ENCODE results near the gene PDLIM1. TPM values are rescaled to one million over a fixed set of nuclear protein-coding genes. Genes with fewer than 3 reads are reported as not detected.

PDLIM1 gene
- total RNA-seq, 1 experiment from 2014 or later: 98.1 TPM

- Mint-ChIP-seq H3K36me3 (ENCODE audit: insufficient read depth, unreplicated experiment) (no peaks in the 10 kb centered on the region), H3K27ac (ENCODE audit: low read depth, unreplicated experiment) (peak overlapping the region; percentile 46), H3K9me3 (ENCODE audit: unreplicated experiment) (no peaks in the 10 kb centered on the region), H3K4me1 (ENCODE audit: insufficient read depth, unreplicated experiment) (peaks cover 18% of the 10 kb centered on the region), H3K4me3 (ENCODE audit: unreplicated experiment) (peak overlapping the region; percentile 87), H3K27me3 (ENCODE audit: insufficient read depth, unreplicated experiment) (no peaks in the 10 kb centered on the region)
- peak; percentile 49 for DNase-seq (ENCODE audit: unreplicated experiment)
- no peak for TF ChIP-seq CTCF (IDR thresholded peaks at IDR 0.05; ENCODE audit: unreplicated experiment)
- POLR2A ChIA-PET: interaction anchor here (0.6 to 2.9 kb wide), 11 partner anchors 10 to 554 kb away, joined by 3 to 49 read pairs (median 4); no protein-coding TSS in a partner anchor
- CTCF ChIA-PET: interaction anchor here (0.5 to 2.7 kb wide), 13 partner anchors 11 to 75 kb away, joined by 3 to 31 read pairs (median 4); no protein-coding TSS in a partner anchor
- intact Hi-C loops (cut with micrococcal nuclease): no loop called here
- no TSS peak for BruUV-seq (replicated peaks)
Measured at GRCh38 chr10:95289003-95289920, 1.5 kb downstream of the PDLIM1 start.

GRCh38 chr10:95288303-95288702, 2.5 kb downstream of the PDLIM1 start:
- no peaks in the 10 kb centered on the region for H3K9me3 Mint-ChIP-seq (ENCODE audit: unreplicated experiment)
- POLR2A ChIA-PET: interaction anchor here (0.6 to 2.9 kb wide), 7 partner anchors 9 to 304 kb away, joined by 3 to 49 read pairs (median 5); no protein-coding TSS in a partner anchor
- no peaks in the 10 kb centered on the region for H3K36me3 Mint-ChIP-seq (ENCODE audit: insufficient read depth, unreplicated experiment)
- peaks cover 18% of the 10 kb centered on the region for H3K4me1 Mint-ChIP-seq (ENCODE audit: insufficient read depth, unreplicated experiment)
- intact Hi-C loops (cut with micrococcal nuclease): no loop called here
- DNase-seq (ENCODE audit: unreplicated experiment): no peak
- TF ChIP-seq CTCF (IDR thresholded peaks at IDR 0.05; ENCODE audit: unreplicated experiment): no peak
- H3K27me3 Mint-ChIP-seq (ENCODE audit: insufficient read depth, unreplicated experiment): no peaks in the 10 kb centered on the region
- CTCF ChIA-PET: interaction anchor here (0.6 to 2.7 kb wide), 10 partner anchors 10 to 87 kb away, joined by 3 to 31 read pairs (median 6); no protein-coding TSS in a partner anchor
- peak overlapping the region; percentile 87 for H3K4me3 Mint-ChIP-seq (ENCODE audit: unreplicated experiment)
- H3K27ac Mint-ChIP-seq (ENCODE audit: low read depth, unreplicated experiment): peak overlapping the region; percentile 31
- BruUV-seq (replicated peaks): no TSS peak

DNA sequence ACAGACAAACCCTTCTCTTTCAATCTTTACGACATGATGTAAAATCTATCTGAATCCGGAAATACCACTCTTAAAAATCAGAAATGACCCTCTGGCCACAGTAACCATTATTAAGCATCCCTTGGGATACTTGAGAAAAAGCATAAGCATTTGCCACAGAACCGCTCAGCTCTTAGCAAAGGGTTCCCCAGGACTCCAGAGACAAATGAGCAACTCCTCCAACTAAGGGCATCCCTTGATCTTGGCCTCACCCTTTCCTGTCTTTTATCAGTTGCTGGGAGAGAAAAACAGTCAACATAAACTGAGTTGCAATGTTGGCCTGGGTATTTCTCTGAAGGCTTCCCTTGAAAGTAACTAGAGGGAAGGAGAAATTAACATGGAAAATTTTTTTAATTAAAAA, 3.5 kb downstream of the PDLIM1 start:
- Mint-ChIP-seq H3K36me3 (ENCODE audit: insufficient read depth, unreplicated experiment) (no peaks in the 10 kb centered on the region), H3K27ac (ENCODE audit: low read depth, unreplicated experiment) (no peak overlapping the region), H3K4me3 (ENCODE audit: unreplicated experiment) (no peak overlapping the region), H3K9me3 (ENCODE audit: unreplicated experiment) (no peaks in the 10 kb centered on the region), H3K4me1 (ENCODE audit: insufficient read depth, unreplicated experiment) (peaks cover 18% of the 10 kb centered on the region), H3K27me3 (ENCODE audit: insufficient read depth, unreplicated experiment) (no peaks in the 10 kb centered on the region)
- CTCF ChIA-PET: interaction anchor here (1.8 to 2.7 kb wide), 3 partner anchors 9 to 45 kb away, joined by 6 to 31 read pairs (median 9); no protein-coding TSS in a partner anchor
- TF ChIP-seq CTCF (IDR thresholded peaks at IDR 0.05; ENCODE audit: unreplicated experiment): no peak
- intact Hi-C loops (cut with micrococcal nuclease): no loop called here
- no peak for DNase-seq (ENCODE audit: unreplicated experiment)
- BruUV-seq (replicated peaks): no TSS peak
- POLR2A ChIA-PET: interaction anchor here (1.3 to 2.9 kb wide), 4 partner anchors 8 to 39 kb away, joined by 4 to 49 read pairs (median 12); no protein-coding TSS in a partner anchor

DNA sequence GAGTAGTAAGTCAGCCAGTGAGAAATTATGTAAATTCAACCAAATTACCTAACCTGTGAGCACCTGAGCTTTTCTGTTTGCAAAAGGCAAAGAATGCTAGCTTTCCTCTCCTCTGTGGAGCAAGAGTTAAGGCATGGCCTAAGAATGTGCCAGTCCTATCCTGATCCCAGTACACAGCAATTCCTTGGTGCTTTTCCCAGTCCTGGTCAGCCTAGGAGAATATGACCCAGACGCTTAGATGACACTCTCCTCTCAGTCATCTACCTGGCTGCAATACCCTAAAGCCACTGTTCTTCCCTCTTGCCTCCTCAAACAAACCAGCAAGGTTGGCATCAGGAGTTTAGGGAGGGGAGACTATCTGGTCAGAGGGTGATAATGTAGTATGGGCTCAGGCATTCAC, 4.1 kb downstream of the PDLIM1 start:
- Mint-ChIP-seq H3K4me3 (ENCODE audit: unreplicated experiment) (no peak overlapping the region), H3K4me1 (ENCODE audit: insufficient read depth, unreplicated experiment) (peaks cover 22% of the 10 kb centered on the region), H3K27me3 (ENCODE audit: insufficient read depth, unreplicated experiment) (no peaks in the 10 kb centered on the region), H3K27ac (ENCODE audit: low read depth, unreplicated experiment) (no peak overlapping the region), H3K9me3 (ENCODE audit: unreplicated experiment) (no peaks in the 10 kb centered on the region), H3K36me3 (ENCODE audit: insufficient read depth, unreplicated experiment) (no peaks in the 10 kb centered on the region)
- no TSS peak for BruUV-seq (replicated peaks)
- intact Hi-C loops (cut with micrococcal nuclease): no loop called here
- ChIA-PET POLR2A (interaction anchor here (0.6 to 0.9 kb wide), 2 partner anchors 33 to 39 kb away, joined by 3 to 4 read pairs; no protein-coding TSS in a partner anchor), CTCF (interaction anchor here (0.5 to 2.4 kb wide), 7 partner anchors 13 to 88 kb away, joined by 3 to 14 read pairs (median 3); no protein-coding TSS in a partner anchor)
- DNase-seq (ENCODE audit: unreplicated experiment): no peak
- TF ChIP-seq CTCF (IDR thresholded peaks at IDR 0.05; ENCODE audit: unreplicated experiment): no peak

Measured in MCF 10A (cell line).